H1 (cell line): Measurements from ENCODE around the gene GBE1. TPM values are rescaled to one million over a fixed set of nuclear protein-coding genes. Genes with fewer than 3 reads are reported as not detected.
A peak's percentile ranks its signal among the peaks of the same experiment; 100 is the strongest.

Experiments used
- CTCF ChIA-PET: fragments of 300-600 bp; sonication (Branson Sonifier 250); formaldehyde crosslinking; loops from one replicate; lab custom pipeline; 2021; ENCODE audit not compliant: partially characterized antibody; lab: Charles Lee
- POLR2A ChIA-PET: fragments of 300-600 bp; sonication (Branson Sonifier 250); formaldehyde crosslinking; loops from one replicate; lab custom pipeline; 2021; ENCODE audit warnings: inconsistent platforms; ENCODE audit not compliant: partially characterized antibody; lab: Charles Lee
- DNase-seq, 2 experiments: peaks; one replicate each; pipeline versions ENCODE4 v3.0.0 to v3.0.0-alpha.2; 2010 to 2022; ENCODE audit warnings: low spot score in 2 of 2, low read depth in 1 of 2, mixed read lengths in 1 of 2
- FAIRE-seq: peaks from 2 replicates; lab custom pipeline; 2011; peaks lifted over from hg19 to GRCh38; lab: Jason Lieb, UNC
- H2AFZ ChIP-seq: 2 replicates; pipeline ENCODE4 v1.8.1; 2012; ENCODE audit warnings: low read length, inconsistent platforms
- H2AK5ac ChIP-seq: 2 replicates; pipeline ENCODE4 v1.6.1; 2013; ENCODE audit warnings: low read depth, low read length
- H2BK120ac ChIP-seq: replicated peaks from 2 replicates; pipeline ENCODE3; 2013; ENCODE audit warnings: low read depth, low read length, inconsistent platforms
- H2BK12ac ChIP-seq: 2 replicates; pipeline ENCODE4 v1.6.1; 2013; ENCODE audit warnings: low read depth, low read length
- H2BK15ac ChIP-seq: 2 replicates; pipeline ENCODE4 v1.6.1; 2013; ENCODE audit warnings: low read length
- H2BK20ac ChIP-seq: 2 replicates; pipeline ENCODE4 v1.6.1; 2013; ENCODE audit warnings: low read length
- H2BK5ac ChIP-seq: 2 replicates; pipeline ENCODE4 v1.6.1; 2013; ENCODE audit warnings: low read depth, low read length
- H3K14ac ChIP-seq: 2 replicates; pipeline ENCODE4 v1.6.1; 2013; ENCODE audit warnings: inconsistent platforms; ENCODE audit not compliant: insufficient read length
- H3K18ac ChIP-seq: 2 replicates; pipeline ENCODE4 v1.6.1; 2013; ENCODE audit warnings: low read length; ENCODE audit errors: extremely low read depth
- H3K23ac ChIP-seq: 2 replicates; pipeline ENCODE4 v1.6.1; 2013; ENCODE audit warnings: inconsistent platforms; ENCODE audit not compliant: insufficient read length
- H3K23me2 ChIP-seq: 2 replicates; pipeline ENCODE4 v1.6.1; 2013; ENCODE audit warnings: low read depth, low read length
- H3K27ac ChIP-seq: 2 replicates; pipeline ENCODE4 v1.6.1; 2011; ENCODE audit warnings: low read depth, low read length, inconsistent platforms
- H3K27me3 ChIP-seq, 4 experiments: replicated peaks in 1 of 4; 1 replicate in 1 of 4; 2 replicates in 3 of 4; pipeline versions ENCODE4 v1.6.1 to v1.8.1; 2011 to 2013; ENCODE audit warnings: low read length in 3 of 4, mild to moderate bottlenecking in 3 of 4, inconsistent platforms in 2 of 4, mixed read lengths in 2 of 4, moderate library complexity in 1 of 4; ENCODE audit not compliant: control insufficient read depth in 3 of 4, insufficient read depth in 3 of 4; ENCODE audit errors: extremely low read depth in 1 of 4
- H3K36me3 ChIP-seq, 4 experiments: 2 replicates each; pipeline versions ENCODE4 v1.6.1 to v1.8.1; 2011 to 2013; ENCODE audit warnings: mild to moderate bottlenecking in 4 of 4, low read length in 3 of 4, moderate library complexity in 2 of 4, control low read depth in 1 of 4, inconsistent platforms in 1 of 4; ENCODE audit not compliant: insufficient read depth in 4 of 4, control insufficient read depth in 2 of 4
- H3K4ac ChIP-seq: replicated peaks from 2 replicates; pipeline ENCODE3; 2013; ENCODE audit warnings: low read length, low read depth, mixed read lengths, inconsistent platforms; ENCODE audit not compliant: insufficient read length
- H3K4me1 ChIP-seq, 4 experiments: replicated peaks in 1 of 4; 1 replicate in 1 of 4; 2 replicates in 3 of 4; pipeline versions ENCODE4 v1.6.1 to v1.8.1; 2011 to 2013; ENCODE audit warnings: low read length in 3 of 4, inconsistent platforms in 2 of 4, mixed read lengths in 1 of 4; ENCODE audit not compliant: insufficient read depth in 4 of 4, control insufficient read depth in 3 of 4
- H3K4me2 ChIP-seq, 2 experiments: 2 replicates each; pipeline versions ENCODE4 v1.6.1 to v1.8.1; 2011 to 2013; ENCODE audit warnings: low read depth in 2 of 2, low read length in 2 of 2, control low read depth in 1 of 2, inconsistent platforms in 1 of 2, mild to moderate bottlenecking in 1 of 2; ENCODE audit not compliant: insufficient read depth in 1 of 2
- H3K4me3 ChIP-seq, 4 experiments: fragments of 200-600, 300-600 bp in 1 of 4; sonication (generic), shearing (Covaris generic), sonication (Bioruptor Twin) in 1 of 4; 2 replicates each; pipeline versions ENCODE4 v1.5.1 to v1.8.1; 2011 to 2016; ENCODE audit warnings: low read length in 4 of 4, low read depth in 3 of 4, control low read depth in 2 of 4, inconsistent platforms in 2 of 4, mild to moderate bottlenecking in 2 of 4, mixed read lengths in 1 of 4, moderate library complexity in 1 of 4; ENCODE audit not compliant: insufficient read depth in 2 of 4; ENCODE audit errors: extremely low read depth in 1 of 4
- H3K56ac ChIP-seq: replicated peaks from 2 replicates; pipeline ENCODE3; 2013; ENCODE audit warnings: low read depth, mild to moderate bottlenecking, mixed read lengths, low read length, inconsistent platforms; ENCODE audit not compliant: insufficient read length
- H3K79me1 ChIP-seq: 2 replicates; pipeline ENCODE4 v1.6.1; 2013; ENCODE audit warnings: low read depth, low read length, control low read depth
- H3K79me2 ChIP-seq, 2 experiments: 2 replicates each; pipeline versions ENCODE4 v1.6.1 to v1.8.1; 2012 to 2013; ENCODE audit warnings: low read length in 2 of 2, mild to moderate bottlenecking in 2 of 2, inconsistent platforms in 1 of 2; ENCODE audit not compliant: insufficient read depth in 2 of 2, control insufficient read depth in 1 of 2
- H3K9ac ChIP-seq, 4 experiments: replicated peaks in 1 of 4; 1 replicate in 1 of 4; 2 replicates in 3 of 4; pipeline versions ENCODE4 v1.6.1 to v1.8.1; 2011 to 2013; ENCODE audit warnings: low read depth in 3 of 4, low read length in 3 of 4, control low read depth in 2 of 4, mild to moderate bottlenecking in 2 of 4, moderate library complexity in 2 of 4, inconsistent platforms in 1 of 4; ENCODE audit errors: extremely low read depth in 1 of 4
- H3K9me3 ChIP-seq, 2 experiments: 2 replicates each; pipeline versions ENCODE4 v1.6.1 to v1.8.1; 2012 to 2013; ENCODE audit warnings: mild to moderate bottlenecking in 2 of 2, moderate library complexity in 2 of 2, control low read depth in 1 of 2, inconsistent platforms in 1 of 2, low read depth in 1 of 2, low read length in 1 of 2, mixed read lengths in 1 of 2; ENCODE audit not compliant: insufficient read depth in 2 of 2
- H4K20me1 ChIP-seq, 2 experiments: replicated peaks in 1 of 2; 2 replicates each; pipeline versions ENCODE3 to v1.8.1; 2011 to 2013; ENCODE audit warnings: inconsistent platforms in 2 of 2, low read length in 2 of 2, mild to moderate bottlenecking in 1 of 2; ENCODE audit not compliant: insufficient read depth in 2 of 2, control insufficient read depth in 1 of 2
- H4K5ac ChIP-seq: 2 replicates; pipeline ENCODE4 v1.6.1; 2013; ENCODE audit warnings: low read length, low read depth, mixed read lengths, inconsistent platforms; ENCODE audit not compliant: insufficient read length
- H4K8ac ChIP-seq: 2 replicates; pipeline ENCODE4 v1.8.0; 2013; ENCODE audit warnings: mild to moderate bottlenecking, moderate library complexity, low read length, inconsistent platforms; ENCODE audit not compliant: insufficient read depth; ENCODE audit errors: extremely low read depth
- H4K91ac ChIP-seq: replicated peaks from 2 replicates; pipeline ENCODE3; 2013; ENCODE audit warnings: low read length, mixed read lengths, inconsistent platforms; ENCODE audit not compliant: insufficient read length
- BRCA1 ChIP-seq: IDR thresholded peaks from 2 replicates; pipeline ENCODE4 v1.6.1; 2012; ENCODE audit warnings: low read depth, low read length, improper control_type of control experiment
- CHD2 ChIP-seq: IDR thresholded peaks from 2 replicates; pipeline ENCODE4 v1.6.1; 2012; ENCODE audit warnings: low read length, improper control_type of control experiment
- EGR1 ChIP-seq: IDR thresholded peaks from 2 replicates; pipeline ENCODE4 v1.6.1; 2011; ENCODE audit warnings: low read depth, low read length, borderline replicate concordance
- GTF2F1 ChIP-seq: IDR thresholded peaks from 2 replicates; pipeline ENCODE4 v1.6.1; 2012; ENCODE audit warnings: low read depth, low read length, improper control_type of control experiment, borderline replicate concordance
- HDAC6 ChIP-seq: IDR thresholded peaks from one replicate; pipeline ENCODE4 v1.7.1; 2012; ENCODE audit warnings: low read depth, mild to moderate bottlenecking, inconsistent platforms, low read length, moderate library complexity
- NANOG ChIP-seq: IDR thresholded peaks from 2 replicates; pipeline ENCODE4 v1.6.1; 2011; ENCODE audit warnings: low read length, low read depth, mild to moderate bottlenecking, inconsistent platforms; ENCODE audit not compliant: insufficient read depth, poor library complexity, severe bottlenecking
- NRF1 ChIP-seq: IDR thresholded peaks from 2 replicates; pipeline ENCODE4 v1.6.1; 2011; ENCODE audit warnings: mild to moderate bottlenecking, low read depth, low read length, improper control_type of control experiment
- RBBP5 ChIP-seq: IDR thresholded peaks from 2 replicates; pipeline ENCODE4 v1.7.1; 2012; ENCODE audit warnings: low read depth, mild to moderate bottlenecking, inconsistent platforms, low read length, moderate library complexity, borderline replicate concordance
- RXRA ChIP-seq: IDR thresholded peaks from 2 replicates; pipeline ENCODE4 v1.6.1; 2011; ENCODE audit warnings: low read depth, mild to moderate bottlenecking, low read length, moderate library complexity; ENCODE audit not compliant: insufficient read depth
- SP1 ChIP-seq: IDR thresholded peaks from 2 replicates; pipeline ENCODE4 v1.6.1; 2011; ENCODE audit warnings: low read depth, low read length
- SP4 ChIP-seq: IDR thresholded peaks from 2 replicates; pipeline ENCODE4 v1.6.1; 2012; ENCODE audit warnings: low read length, inconsistent platforms
- TAF7 ChIP-seq: optimal IDR thresholded peaks from 2 replicates; pipeline ENCODE3; 2011; ENCODE audit warnings: low read depth, mild to moderate bottlenecking, inconsistent platforms, low read length, moderate library complexity, borderline replicate concordance
- TCF12 ChIP-seq: IDR thresholded peaks from 2 replicates; pipeline ENCODE4 v1.6.1; 2011; ENCODE audit warnings: low read depth, mild to moderate bottlenecking, low read length
- ZNF274 ChIP-seq: IDR thresholded peaks from 2 replicates; pipeline ENCODE4 v1.7.0; 2012; ENCODE audit warnings: low read length, borderline replicate concordance; ENCODE audit errors: extremely low read depth
- WGBS, 2 experiments: shearing (Covaris generic) in 1 of 2; methylation state at CpG; one replicate each; pipeline versions ENCODE4 v1.1.6 to v1.1.7; 2013 to 2015; ENCODE audit warnings: low lambda C conversion rate in 2 of 2, mixed read lengths in 2 of 2, inconsistent platforms in 1 of 2, low coverage in 1 of 2, missing lambda C conversion rate in 1 of 2; ENCODE audit not compliant: insufficient replicate concordance in 2 of 2, insufficient coverage in 1 of 2, insufficient read length in 1 of 2; ENCODE audit errors: extremely low coverage in 1 of 2, missing lambda C conversion rate in 1 of 2; 5-methylcytosine and 5-hydroxymethylcytosine counted together
- polyA plus RNA-seq, 7 experiments: library from polyadenylated mRNA; depleted of rRNA in 3 of 7; stranded (reverse) in 5 of 7; unstranded in 2 of 7; fragments of >200 nt in 5 of 7; fragments of 200-250 nt in 2 of 7; gene quantifications; 1 replicate in 5 of 7; 2 replicates in 1 of 7; 4 replicates in 1 of 7; pipeline versions ENCODE4 v1.2.1 to v1.2.3, GENCODE V29; 2011 to 2013; ENCODE audit warnings: missing spikeins in 2 of 7, mixed read lengths in 2 of 7
- total RNA-seq: library from RNA; stranded (reverse); fragmentation: NEBNext Ultra II Directional; extraction: Animal tissue kit (Norgen Biotek cat#: 25700); gene quantifications from 2 replicates; pipeline ENCODE4 v1.2.1, GENCODE V29; 2021
- TF ChIP-seq, protein P1 (sequence below): IDR thresholded peaks from 2 replicates; pipeline ENCODE4 v1.6.1; 2012; ENCODE audit warnings: inconsistent platforms

GBE1 gene
- total and polyA plus RNA-seq, 2 of the 8 experiments (the other 6 are each of a cell fraction or from before 2014, with no cell fraction given): 3.3 to 7.3 TPM

DNA sequence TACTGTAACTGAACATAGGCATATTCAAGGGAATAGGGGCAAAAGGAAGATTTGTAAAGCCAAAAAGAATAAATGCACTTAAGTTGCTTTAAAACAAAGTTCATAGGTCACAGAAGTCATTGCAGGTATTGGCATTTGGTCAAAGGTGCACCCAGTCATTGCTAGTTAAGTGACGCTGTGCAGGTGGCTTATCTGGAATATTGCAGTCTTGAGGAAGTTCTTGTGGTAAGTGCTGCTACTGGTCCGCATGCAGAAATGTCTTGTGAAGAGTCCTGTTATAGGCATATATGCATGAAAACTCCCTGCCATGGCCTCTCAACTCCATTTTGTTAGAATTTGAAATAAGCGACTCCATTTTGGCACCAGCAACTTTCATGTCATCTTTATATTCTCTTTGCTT, 293.1 kb downstream of the GBE1 start:
- 96% methylated on average over 3 of the region's 3 CpGs; no CpG with 5 or more reads in 1 of the 2 experiments for WGBS, 2 experiments
- Histone ChIP-seq H2BK5ac (no peak overlapping the region), H3K79me1 (no peaks in the 10 kb centered on the region), H3K23ac (no peak overlapping the region), H3K4me1 (peaks cover 0 to 3% (median 0%) of the 10 kb centered on the region in 4 experiments; a peak in 2 of 7 replicates), H3K23me2 (no peaks in the 10 kb centered on the region), H2AFZ (no peak overlapping the region), H3K4me3 (no peak overlapping the region), H3K14ac (no peak overlapping the region), H2BK15ac (no peak overlapping the region), H4K5ac (no peak overlapping the region), H3K36me3 (no peaks in the 10 kb centered on the region), H3K4me2 (no peak overlapping the region), H3K9me3 (no peaks in the 10 kb centered on the region), H3K9ac (no peak overlapping the region), H3K27ac (no peak overlapping the region), H2BK120ac (peak overlapping the region; percentile 61), H4K20me1 (no peaks in the 10 kb centered on the region), H2BK12ac (no peak overlapping the region), H3K27me3 (peaks cover 0 to 1% (median 0%) of the 10 kb centered on the region in 4 experiments; a peak in 1 of 7 replicates), H4K91ac (no peak overlapping the region), H4K8ac (no peak overlapping the region), H3K56ac (no peak overlapping the region), H3K4ac (no peak overlapping the region), H3K79me2 (no peaks in the 10 kb centered on the region), H3K18ac (no peak overlapping the region), H2AK5ac (no peak overlapping the region), H2BK20ac (no peak overlapping the region)
- ChIA-PET POLR2A (no interaction called here), CTCF (no interaction called here)
- DNase-seq (no peak), FAIRE-seq (no peak)
- TF ChIP-seq CHD2 (no peak), TCF12 (no peak), ZNF274 (no peak), RXRA (no peak), SP4 (no peak), HDAC6 (no peak), GTF2F1 (no peak), TAF7 (no peak), BRCA1 (no peak), RBBP5 (no peak), EGR1 (no peak), NRF1 (no peak), NANOG (no peak), SP1 (no peak)
- TF ChIP-seq, protein P1, sequence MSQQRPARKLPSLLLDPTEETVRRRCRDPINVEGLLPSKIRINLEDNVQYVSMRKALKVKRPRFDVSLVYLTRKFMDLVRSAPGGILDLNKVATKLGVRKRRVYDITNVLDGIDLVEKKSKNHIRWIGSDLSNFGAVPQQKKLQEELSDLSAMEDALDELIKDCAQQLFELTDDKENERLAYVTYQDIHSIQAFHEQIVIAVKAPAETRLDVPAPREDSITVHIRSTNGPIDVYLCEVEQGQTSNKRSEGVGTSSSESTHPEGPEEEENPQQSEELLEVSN: no peak
